GM21825 (cell line): Measurements from ENCODE around the gene PDE3A.

ENCODE experiments used
- ATAC-seq: cut with Tn5 transposase; IDR thresholded peaks from one replicate; pipeline ENCODE4 v1.9.1; 2021; ENCODE audit warnings: mild to moderate bottlenecking, moderate library complexity; ENCODE audit not compliant: unreplicated experiment

PDE3A gene

GRCh38 chr12:20453756-20454310 is 85.5 kb downstream of the PDE3A start:
- no peak for ATAC-seq

GRCh38 chr12:20455001-20455706 is 86.8 kb downstream of the PDE3A start:
- no peak for ATAC-seq

- ATAC-seq: no peak
Measured at GRCh38 chr12:20457582-20457981, 89.2 kb downstream of the PDE3A start.

- no peak for ATAC-seq
Measured at GRCh38 chr12:20458011-20458410, 89.7 kb downstream of the PDE3A start.

GRCh38 chr12:20459920-20460319 is 91.6 kb downstream of the PDE3A start:
- no peak for ATAC-seq

- no peak for ATAC-seq
Measured at GRCh38 chr12:20460956-20461355, 92.6 kb downstream of the PDE3A start.

- no peak for ATAC-seq
Measured at GRCh38 chr12:20463913-20464524, 95.7 kb downstream of the PDE3A start.

- no peak for ATAC-seq
Measured at GRCh38 chr12:20469300-20469699, 101.0 kb downstream of the PDE3A start.

GRCh38 chr12:20469756-20470155 is 101.4 kb downstream of the PDE3A start:
- no peak for ATAC-seq

- no peak for ATAC-seq
Measured at GRCh38 chr12:20472102-20472782, 103.9 kb downstream of the PDE3A start.

- ATAC-seq: no peak
Measured at GRCh38 chr12:20473133-20473532, 104.8 kb downstream of the PDE3A start.

GRCh38 chr12:20474016-20474415 is 105.7 kb downstream of the PDE3A start:
- ATAC-seq: no peak

GRCh38 chr12:20474443-20474842 is 106.1 kb downstream of the PDE3A start:
- ATAC-seq: no peak

GRCh38 chr12:20475542-20475941 is 107.2 kb downstream of the PDE3A start:
- no peak for ATAC-seq

- no peak for ATAC-seq
Measured at GRCh38 chr12:20476551-20476950, 108.2 kb downstream of the PDE3A start.

- ATAC-seq: no peak
Measured at GRCh38 chr12:20477255-20477654, 108.9 kb downstream of the PDE3A start.

- no peak for ATAC-seq
Measured at GRCh38 chr12:20477672-20478071, 109.3 kb downstream of the PDE3A start.

- no peak for ATAC-seq
Measured at GRCh38 chr12:20482491-20483054, 114.2 kb downstream of the PDE3A start.

GRCh38 chr12:20483776-20484175 is 115.4 kb downstream of the PDE3A start:
- no peak for ATAC-seq

GRCh38 chr12:20486233-20486632 is 117.9 kb downstream of the PDE3A start:
- no peak for ATAC-seq

GRCh38 chr12:20487519-20487918 is 119.2 kb downstream of the PDE3A start:
- no peak for ATAC-seq

- ATAC-seq: no peak
Measured at GRCh38 chr12:20489645-20490044, 121.3 kb downstream of the PDE3A start.
